ENCODE measurements around the gene HHIP. TPM values are rescaled to one million over a fixed set of nuclear protein-coding genes. Genes with fewer than 3 reads are reported as not detected.

HHIP gene
- total RNA-seq (1 to 10 TPM in 4 of 7 donors, under 1 TPM in 3; 0.43 to 2.2 (median 1.1) TPM), polyA plus RNA-seq (1 to 10 TPM; 1.1 to 4.2 TPM)
- long read RNA-seq, donor 1: 0 reads
- long read RNA-seq, donor 2, partial matches to known transcripts: 0 of 2 reads
- long read RNA-seq, donor 2, other reads (novel, unspliced or antisense): 0 of 2 reads
- long read RNA-seq, donor 3, partial matches to known transcripts: 0 of 1 reads
- long read RNA-seq, donor 3, other reads (novel, unspliced or antisense): 1 of 1 reads

DNA sequence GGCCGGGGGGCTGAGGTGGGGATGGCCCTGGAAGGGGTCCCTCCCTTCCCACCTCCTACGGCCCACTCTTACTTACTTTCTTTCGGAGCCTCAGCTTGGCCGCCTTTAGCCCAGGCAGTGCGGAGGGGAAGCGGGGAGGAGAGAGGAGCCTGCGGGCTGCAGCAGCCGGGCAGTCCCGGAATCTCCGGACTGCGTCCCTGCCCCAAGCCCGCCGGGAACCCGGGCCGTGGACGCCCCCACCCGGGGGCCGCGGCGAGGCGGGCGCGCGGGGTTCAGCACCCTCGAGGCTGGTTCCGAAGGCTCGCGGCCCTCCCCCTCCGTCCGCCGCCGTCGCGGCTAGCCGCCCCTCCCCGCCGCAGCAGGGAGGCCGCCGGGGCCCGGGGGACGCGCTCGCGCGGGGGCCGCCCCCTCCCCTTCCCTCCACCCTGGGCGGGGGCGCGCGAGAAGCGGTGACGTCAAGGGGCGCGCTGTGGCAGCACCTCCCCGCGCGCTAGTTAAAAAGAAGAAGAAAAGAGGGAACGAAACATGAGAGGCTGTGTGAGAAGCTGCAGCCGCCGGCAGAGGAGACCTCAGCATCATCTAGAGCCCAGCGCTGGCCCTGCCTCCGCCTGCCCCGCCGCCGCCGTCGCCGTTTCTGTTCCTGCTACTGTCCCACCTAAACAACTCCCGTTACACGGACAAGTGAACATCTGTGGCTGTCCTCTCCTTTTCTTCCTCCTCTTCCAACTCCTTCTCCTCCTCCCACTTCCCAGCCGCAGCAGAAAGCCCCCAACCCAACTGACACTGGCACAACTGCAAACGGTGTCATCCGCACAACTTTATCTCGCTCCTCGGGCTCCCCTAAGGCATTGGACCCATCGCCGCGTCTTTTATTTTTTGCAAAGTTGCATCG, at the start of gene HHIP:
Gene HHIP (plus strand): TSS at position 526 of the 892 bp plus-strand sequence. CDS start 520 bp downstream, outside the sequence.
- intact Hi-C loops (cut with DNase I): no loop called here
- Histone ChIP-seq H3K4me3 (peak within 1 kb of the TSS; percentile 43), H3K9me3 (no peaks in the 10 kb centered on the region), H3K36me3 (no peaks in the 10 kb centered on the region), H3K27ac (peak within 1 kb of the TSS; percentile 17 to 58), H3K4me1 (ENCODE audit: insufficient read depth) (no peaks in the 10 kb centered on the region), H3K27me3 (no peaks in the 10 kb centered on the region)
- TF ChIP-seq POLR2A (IDR thresholded peaks at IDR 0.05) (no peak), CTCF (IDR thresholded peaks at IDR 0.05) (no peak), EP300 (IDR thresholded peaks at IDR 0.05) (no peak)
- WGBS, 3 donors: 0 to 1% (median 1%) methylated on average over 68 to 79 of the region's 79 CpGs
- DNase-seq: peak; percentile 41 to 81 (median 73)

DNA sequence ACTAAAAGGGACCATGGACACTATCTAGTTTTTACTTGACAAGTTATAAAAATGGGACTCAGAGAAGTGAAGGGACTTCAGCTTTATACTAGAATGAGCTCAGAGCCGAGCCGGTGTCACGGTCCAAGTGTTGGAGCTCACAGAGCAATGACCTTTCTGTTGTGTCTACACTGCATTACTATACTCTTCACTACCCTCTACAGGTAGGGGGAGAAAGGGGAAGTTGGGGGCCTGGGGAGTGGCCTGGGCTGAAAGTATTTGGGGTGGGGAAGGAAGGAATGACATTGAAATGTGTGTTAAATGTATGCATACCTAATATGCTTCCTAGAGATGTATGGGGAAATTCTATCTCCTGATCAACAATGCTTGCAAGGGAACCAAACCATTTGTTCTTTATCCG, 48.8 kb upstream of the HHIP start:
- Histone ChIP-seq H3K36me3 (no peaks in the 10 kb centered on the region), H3K4me1 (ENCODE audit: insufficient read depth) (no peaks in the 10 kb centered on the region), H3K27me3 (no peaks in the 10 kb centered on the region), H3K27ac (no peak overlapping the region), H3K4me3 (no peak overlapping the region), H3K9me3 (no peaks in the 10 kb centered on the region)
- 91 to 95% (median 93%) methylated on average over 4 of the region's 4 CpGs for WGBS, 3 donors
- intact Hi-C loops (cut with DNase I): no loop called here
- DNase-seq: no peak
- TF ChIP-seq EP300 (IDR thresholded peaks at IDR 0.05): no peak

DNA sequence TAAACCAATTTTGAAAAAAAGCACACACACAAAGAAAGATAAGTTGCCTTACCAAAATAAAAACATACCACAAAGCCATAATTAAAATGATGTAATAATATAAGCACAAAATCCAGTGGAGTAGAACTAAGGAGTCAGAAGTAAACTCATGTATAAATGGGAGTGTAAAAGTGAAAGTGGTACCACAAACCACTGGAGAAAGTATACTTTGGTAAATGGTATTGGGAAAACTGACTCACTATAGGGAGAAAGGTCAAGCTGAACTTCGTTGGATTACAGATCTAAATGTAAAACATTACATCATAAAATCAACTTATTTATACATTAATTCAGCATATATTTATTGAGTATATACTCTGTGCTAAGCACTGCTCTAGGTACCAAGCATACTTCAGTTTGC, 46.3 kb upstream of the HHIP start:
- intact Hi-C loops (cut with DNase I): no loop called here
- no peak overlapping the region for H3K4me3 ChIP-seq
- no peaks in the 10 kb centered on the region for H3K36me3 ChIP-seq
- TF ChIP-seq CTCF (IDR thresholded peaks at IDR 0.05) (no peak), POLR2A (IDR thresholded peaks at IDR 0.05) (no peak), EP300 (IDR thresholded peaks at IDR 0.05) (no peak)
- no peak overlapping the region for H3K27ac ChIP-seq
- no peaks in the 10 kb centered on the region for H3K4me1 ChIP-seq (ENCODE audit: insufficient read depth)
- no peaks in the 10 kb centered on the region for H3K9me3 ChIP-seq
- no peaks in the 10 kb centered on the region for H3K27me3 ChIP-seq
- DNase-seq: no peak
- 32 to 53% (median 46%) methylated on average over 1 of the region's 1 CpG for WGBS, 3 donors

DNA sequence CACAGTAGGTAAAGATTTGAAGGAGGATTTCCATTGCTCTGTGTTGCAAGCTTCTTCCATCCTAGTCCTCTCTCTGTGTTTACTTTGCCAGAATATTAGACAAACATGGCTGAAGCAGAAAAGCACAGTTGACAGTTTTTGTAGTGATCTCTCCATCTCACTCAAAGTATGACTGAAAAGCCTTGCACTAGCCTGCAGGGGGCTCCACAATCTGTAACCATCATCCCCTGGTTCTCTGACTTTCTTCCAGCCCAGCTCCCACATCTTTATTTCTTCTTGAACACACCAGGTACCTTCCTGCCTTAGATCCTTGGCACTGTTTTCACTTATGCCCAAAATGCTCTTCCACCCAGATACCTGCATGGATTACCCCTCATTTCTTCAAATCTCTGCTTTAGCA, 34.1 kb upstream of the HHIP start:
- intact Hi-C loops (cut with DNase I): no loop called here
- Histone ChIP-seq H3K27me3 (no peaks in the 10 kb centered on the region), H3K4me3 (no peak overlapping the region), H3K36me3 (no peaks in the 10 kb centered on the region), H3K4me1 (ENCODE audit: insufficient read depth) (no peaks in the 10 kb centered on the region), H3K9me3 (no peaks in the 10 kb centered on the region), H3K27ac (no peak overlapping the region)
- TF ChIP-seq POLR2A (IDR thresholded peaks at IDR 0.05) (no peak), EP300 (IDR thresholded peaks at IDR 0.05) (no peak), CTCF (IDR thresholded peaks at IDR 0.05) (no peak)
- DNase-seq: no peak
